ENCODE measurements around the gene PDZRN4.

DNA sequence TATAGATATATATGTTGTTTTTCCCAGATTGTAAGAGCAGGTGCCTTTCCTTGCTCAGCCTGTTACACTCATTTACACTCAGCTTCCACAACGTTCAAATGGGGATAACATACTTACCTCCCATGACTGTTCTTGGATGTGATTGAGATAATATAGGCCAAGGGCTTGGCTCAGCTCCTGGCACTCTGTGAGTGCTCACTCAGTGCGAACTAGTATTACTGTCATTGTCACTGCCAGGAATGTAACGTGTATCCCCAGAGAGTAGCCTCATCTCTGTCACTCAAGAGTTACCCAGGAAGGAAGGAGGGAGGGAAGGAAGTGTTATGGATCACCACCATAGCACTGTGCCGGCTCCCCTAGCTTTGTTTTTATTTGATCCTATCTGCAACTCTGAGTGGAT lies 307.9 kb downstream of the PDZRN4 start:
- TF ChIP-seq, protein P1, sequence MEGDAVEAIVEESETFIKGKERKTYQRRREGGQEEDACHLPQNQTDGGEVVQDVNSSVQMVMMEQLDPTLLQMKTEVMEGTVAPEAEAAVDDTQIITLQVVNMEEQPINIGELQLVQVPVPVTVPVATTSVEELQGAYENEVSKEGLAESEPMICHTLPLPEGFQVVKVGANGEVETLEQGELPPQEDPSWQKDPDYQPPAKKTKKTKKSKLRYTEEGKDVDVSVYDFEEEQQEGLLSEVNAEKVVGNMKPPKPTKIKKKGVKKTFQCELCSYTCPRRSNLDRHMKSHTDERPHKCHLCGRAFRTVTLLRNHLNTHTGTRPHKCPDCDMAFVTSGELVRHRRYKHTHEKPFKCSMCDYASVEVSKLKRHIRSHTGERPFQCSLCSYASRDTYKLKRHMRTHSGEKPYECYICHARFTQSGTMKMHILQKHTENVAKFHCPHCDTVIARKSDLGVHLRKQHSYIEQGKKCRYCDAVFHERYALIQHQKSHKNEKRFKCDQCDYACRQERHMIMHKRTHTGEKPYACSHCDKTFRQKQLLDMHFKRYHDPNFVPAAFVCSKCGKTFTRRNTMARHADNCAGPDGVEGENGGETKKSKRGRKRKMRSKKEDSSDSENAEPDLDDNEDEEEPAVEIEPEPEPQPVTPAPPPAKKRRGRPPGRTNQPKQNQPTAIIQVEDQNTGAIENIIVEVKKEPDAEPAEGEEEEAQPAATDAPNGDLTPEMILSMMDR (conservative IDR thresholded peaks at IDR 0.05; ENCODE audit: low read length) = no peak
- TF ChIP-seq EZH2phosphoT487 (IDR thresholded peaks at IDR 0.05; ENCODE audit: borderline replicate concordance) = no peak
